ENCODE results near the gene MYO16. TPM values are rescaled to one million over a fixed set of nuclear protein-coding genes. Genes with fewer than 3 reads are reported as not detected.

The MYO16 gene
- total RNA-seq, 1 experiment from 2014 or later: 0.49 TPM

- no peaks in the 10 kb centered on the region for H3K9me3 ChIP-seq (ENCODE audit: low read depth, low read length, poor library complexity, severe bottlenecking)
- no peaks in the 10 kb centered on the region for H3K4me1 ChIP-seq (ENCODE audit: insufficient read depth, low read length, poor library complexity, severe bottlenecking)
- TF ChIP-seq, protein P1, sequence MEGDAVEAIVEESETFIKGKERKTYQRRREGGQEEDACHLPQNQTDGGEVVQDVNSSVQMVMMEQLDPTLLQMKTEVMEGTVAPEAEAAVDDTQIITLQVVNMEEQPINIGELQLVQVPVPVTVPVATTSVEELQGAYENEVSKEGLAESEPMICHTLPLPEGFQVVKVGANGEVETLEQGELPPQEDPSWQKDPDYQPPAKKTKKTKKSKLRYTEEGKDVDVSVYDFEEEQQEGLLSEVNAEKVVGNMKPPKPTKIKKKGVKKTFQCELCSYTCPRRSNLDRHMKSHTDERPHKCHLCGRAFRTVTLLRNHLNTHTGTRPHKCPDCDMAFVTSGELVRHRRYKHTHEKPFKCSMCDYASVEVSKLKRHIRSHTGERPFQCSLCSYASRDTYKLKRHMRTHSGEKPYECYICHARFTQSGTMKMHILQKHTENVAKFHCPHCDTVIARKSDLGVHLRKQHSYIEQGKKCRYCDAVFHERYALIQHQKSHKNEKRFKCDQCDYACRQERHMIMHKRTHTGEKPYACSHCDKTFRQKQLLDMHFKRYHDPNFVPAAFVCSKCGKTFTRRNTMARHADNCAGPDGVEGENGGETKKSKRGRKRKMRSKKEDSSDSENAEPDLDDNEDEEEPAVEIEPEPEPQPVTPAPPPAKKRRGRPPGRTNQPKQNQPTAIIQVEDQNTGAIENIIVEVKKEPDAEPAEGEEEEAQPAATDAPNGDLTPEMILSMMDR (conservative IDR thresholded peaks at IDR 0.05; ENCODE audit: low read depth, low read length): no peak
- no peak for TF ChIP-seq EZH2 (IDR thresholded peaks at IDR 0.05; ENCODE audit: borderline replicate concordance, low read depth, low read length, poor library complexity, severe bottlenecking)
- DNase-seq (ENCODE audit: low spot score): no peak
- intact Hi-C loops (cut with micrococcal nuclease; ENCODE audit: unreplicated experiment): no loop called here
- H3K36me3 ChIP-seq (ENCODE audit: insufficient read depth, low read length, poor library complexity, severe bottlenecking): no peaks in the 10 kb centered on the region
- no TSS peak for BruUV-seq (replicated peaks)
- CTCF ChIA-PET: no interaction called here
- POLR2A ChIA-PET (ENCODE audit: low non-redundant PET): no interaction called here
- no peaks in the 10 kb centered on the region for H3K27me3 ChIP-seq (replicated peaks; ENCODE audit: insufficient read depth, low read depth, low read length, poor library complexity)
- no peak overlapping the region for H3K4me3 ChIP-seq (ENCODE audit: low read depth, low read length, poor library complexity, severe bottlenecking)
- H3K27ac ChIP-seq (ENCODE audit: low read depth, low read length, poor library complexity, severe bottlenecking): no peak overlapping the region
Observed at GRCh38 chr13:108775597-108775996, 146.2 kb downstream of the MYO16 start.

DNA sequence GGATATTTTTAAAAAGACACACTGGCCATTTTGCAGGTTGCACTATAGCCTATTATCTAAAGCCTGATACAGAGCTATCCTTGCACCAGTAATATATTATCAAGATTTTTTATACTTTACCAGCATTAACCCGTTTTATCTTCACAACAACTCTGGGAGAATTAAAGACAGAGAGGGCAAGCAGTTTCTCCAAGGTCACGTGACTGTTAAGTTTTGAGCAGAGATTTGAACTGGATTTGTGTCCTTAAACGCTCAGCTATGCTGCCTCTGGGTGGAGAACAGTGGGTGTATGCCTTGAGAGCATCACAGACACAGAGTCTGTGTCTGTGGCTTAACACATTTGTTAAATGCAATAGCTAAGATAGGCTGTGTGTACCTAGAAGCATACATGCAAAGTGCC is 147.2 kb downstream of the MYO16 start:
- Histone ChIP-seq H3K27me3 (replicated peaks; ENCODE audit: insufficient read depth, low read depth, low read length, poor library complexity) (no peaks in the 10 kb centered on the region), H3K4me1 (ENCODE audit: insufficient read depth, low read length, poor library complexity, severe bottlenecking) (no peaks in the 10 kb centered on the region), H3K36me3 (ENCODE audit: insufficient read depth, low read length, poor library complexity, severe bottlenecking) (no peaks in the 10 kb centered on the region), H3K27ac (ENCODE audit: low read depth, low read length, poor library complexity, severe bottlenecking) (no peak overlapping the region), H3K4me3 (ENCODE audit: low read depth, low read length, poor library complexity, severe bottlenecking) (no peak overlapping the region), H3K9me3 (ENCODE audit: low read depth, low read length, poor library complexity, severe bottlenecking) (no peaks in the 10 kb centered on the region)
- DNase-seq (ENCODE audit: low spot score): no peak
- ChIA-PET POLR2A (ENCODE audit: low non-redundant PET) (no interaction called here), CTCF (no interaction called here)
- intact Hi-C loops (cut with micrococcal nuclease; ENCODE audit: unreplicated experiment): no loop called here
- BruUV-seq (replicated peaks): no TSS peak
- TF ChIP-seq, protein P1 (conservative IDR thresholded peaks at IDR 0.05; ENCODE audit: low read depth, low read length): no peak
- TF ChIP-seq EZH2 (IDR thresholded peaks at IDR 0.05; ENCODE audit: borderline replicate concordance, low read depth, low read length, poor library complexity, severe bottlenecking): no peak

- BruUV-seq (replicated peaks): no TSS peak
- Histone ChIP-seq H3K4me1 (ENCODE audit: insufficient read depth, low read length, poor library complexity, severe bottlenecking) (no peaks in the 10 kb centered on the region), H3K4me3 (ENCODE audit: low read depth, low read length, poor library complexity, severe bottlenecking) (no peak overlapping the region), H3K27ac (ENCODE audit: low read depth, low read length, poor library complexity, severe bottlenecking) (no peak overlapping the region), H3K36me3 (ENCODE audit: insufficient read depth, low read length, poor library complexity, severe bottlenecking) (no peaks in the 10 kb centered on the region), H3K9me3 (ENCODE audit: low read depth, low read length, poor library complexity, severe bottlenecking) (no peaks in the 10 kb centered on the region), H3K27me3 (replicated peaks; ENCODE audit: insufficient read depth, low read depth, low read length, poor library complexity) (no peaks in the 10 kb centered on the region)
- ChIA-PET POLR2A (ENCODE audit: low non-redundant PET) (no interaction called here), CTCF (no interaction called here)
- TF ChIP-seq, protein P1 (conservative IDR thresholded peaks at IDR 0.05; ENCODE audit: low read depth, low read length): no peak
- TF ChIP-seq EZH2 (IDR thresholded peaks at IDR 0.05; ENCODE audit: borderline replicate concordance, low read depth, low read length, poor library complexity, severe bottlenecking): no peak
- DNase-seq (ENCODE audit: low spot score): peak; percentile 81
- intact Hi-C loops (cut with micrococcal nuclease; ENCODE audit: unreplicated experiment): no loop called here
Observed at GRCh38 chr13:108777421-108778420, 148.3 kb downstream of the MYO16 start.
